HG02759 (cell line): Measurements from ENCODE around the gene LGALS9.

Source experiments
- ATAC-seq: cut with Tn5 transposase; IDR thresholded peaks from one replicate; pipeline ENCODE4 v1.9.1; 2021; ENCODE audit warnings: mild to moderate bottlenecking, moderate library complexity; ENCODE audit not compliant: unreplicated experiment

LGALS9 gene

GRCh38 chr17:27630607-27631410 lies at the start of gene LGALS9:
TSS of gene LGALS9 (plus strand) at chr17:27631188. CDS start at chr17:27631266, 78 bp downstream.
- ATAC-seq, result peak; percentile 66

- ATAC-seq, result no peak
These were observed 48.3 kb upstream of the LGALS9 start for GRCh38 chr17:27582696-27583095.

GRCh38 chr17:27585153-27585681 lies 45.8 kb upstream of the LGALS9 start:
- no peak for ATAC-seq

DNA sequence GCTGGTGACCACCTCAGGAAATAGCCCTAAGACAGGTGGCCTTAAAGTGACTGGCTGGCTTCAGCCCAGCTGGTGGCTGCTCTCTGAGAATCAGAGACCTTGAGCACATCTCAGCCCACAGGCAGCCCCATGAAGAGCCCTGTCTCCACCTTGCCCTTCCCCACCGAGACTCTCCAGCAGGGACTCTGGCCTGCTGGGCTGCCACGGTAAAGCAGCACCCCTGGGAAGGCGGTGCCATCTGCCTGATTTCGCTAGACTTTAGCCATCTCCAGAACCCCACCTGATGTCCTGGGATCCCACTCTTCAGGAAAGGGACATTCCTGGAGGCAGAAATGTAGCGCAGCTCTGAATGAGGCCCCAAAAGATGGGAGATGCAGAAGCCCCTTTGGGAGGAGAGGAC lies 45.2 kb upstream of the LGALS9 start:
- no peak for ATAC-seq

GRCh38 chr17:27586203-27586721 lies 44.7 kb upstream of the LGALS9 start:
- no peak for ATAC-seq

- no peak for ATAC-seq
These were observed 42.6 kb upstream of the LGALS9 start for GRCh38 chr17:27588354-27588753.

DNA sequence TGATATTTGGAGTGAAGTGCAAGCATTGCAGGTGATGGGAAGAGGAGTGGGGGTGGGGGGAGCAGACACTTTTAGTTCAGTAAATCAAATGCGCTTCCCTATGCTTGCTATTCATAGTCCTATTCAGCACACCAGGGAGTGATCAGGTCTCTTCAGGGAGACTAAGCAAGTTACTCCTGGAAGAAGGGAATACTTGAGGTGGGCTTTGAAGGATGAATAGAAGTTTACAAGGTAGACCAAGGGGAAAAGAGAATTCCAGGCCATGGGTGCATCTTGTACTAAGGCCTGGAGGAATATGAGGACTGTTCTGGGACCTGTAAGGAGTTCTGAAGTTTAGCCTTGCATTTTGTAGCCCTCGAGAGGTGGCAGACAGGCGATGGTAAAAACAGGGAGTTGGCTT lies 40.1 kb upstream of the LGALS9 start:
- no peak for ATAC-seq

GRCh38 chr17:27591986-27592385 lies 39.0 kb upstream of the LGALS9 start:
- ATAC-seq, result no peak

GRCh38 chr17:27593232-27593856 lies 37.6 kb upstream of the LGALS9 start:
- no peak for ATAC-seq

DNA sequence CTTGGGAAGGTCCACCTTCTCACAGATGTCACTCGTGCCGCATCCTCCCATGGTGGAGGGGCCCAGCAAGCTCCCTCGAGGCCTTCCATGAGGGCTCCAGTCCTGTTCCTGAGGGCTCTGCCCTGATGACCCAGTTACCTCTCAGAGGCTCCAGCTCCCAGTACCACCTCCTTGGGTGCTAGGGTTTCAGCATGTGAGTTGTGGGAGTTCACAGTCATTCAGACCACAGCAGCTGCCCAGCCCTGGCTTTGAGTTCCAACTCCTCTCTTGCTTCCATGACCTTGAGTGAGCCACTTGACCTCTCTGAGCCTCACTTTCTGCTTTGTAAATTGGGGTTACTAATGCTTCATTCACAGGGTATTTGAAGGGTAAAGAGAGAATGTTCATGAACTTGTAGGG lies 37.1 kb upstream of the LGALS9 start:
- ATAC-seq, result no peak

- no peak for ATAC-seq
These were observed 35.8 kb upstream of the LGALS9 start for GRCh38 chr17:27595208-27595607.

- no peak for ATAC-seq
These were observed 34.9 kb upstream of the LGALS9 start for GRCh38 chr17:27596096-27596495.

DNA sequence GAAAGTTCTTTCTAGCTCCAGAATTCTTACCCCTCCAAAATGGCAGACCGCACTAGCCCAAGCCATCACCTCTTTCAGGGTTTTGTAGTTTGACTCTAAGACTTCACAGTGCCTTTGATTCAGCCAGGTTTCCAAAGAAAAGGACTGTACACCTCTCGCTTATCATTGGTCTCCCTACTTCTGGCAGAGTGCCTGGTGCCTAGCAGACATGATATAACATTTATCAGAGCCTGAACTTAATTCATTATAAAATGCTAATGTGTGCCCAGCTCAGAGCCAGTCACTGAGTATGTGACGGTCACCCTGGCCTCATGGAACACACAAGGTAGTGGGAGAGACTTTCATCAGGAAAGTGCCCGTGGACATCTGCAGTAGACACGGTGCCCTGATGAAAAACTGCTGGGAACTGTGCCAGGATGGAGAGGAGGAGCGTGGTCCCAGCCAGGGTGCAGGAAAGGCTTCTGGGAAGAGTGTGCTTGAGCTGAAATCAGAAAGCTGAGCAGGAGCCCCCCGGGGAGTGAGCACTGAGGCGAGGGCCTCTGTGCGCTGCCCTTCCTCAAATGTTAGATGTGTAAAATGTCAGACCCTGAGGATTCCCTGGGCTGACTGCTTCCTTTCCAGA lies 34.3 kb upstream of the LGALS9 start:
- no peak for ATAC-seq

DNA sequence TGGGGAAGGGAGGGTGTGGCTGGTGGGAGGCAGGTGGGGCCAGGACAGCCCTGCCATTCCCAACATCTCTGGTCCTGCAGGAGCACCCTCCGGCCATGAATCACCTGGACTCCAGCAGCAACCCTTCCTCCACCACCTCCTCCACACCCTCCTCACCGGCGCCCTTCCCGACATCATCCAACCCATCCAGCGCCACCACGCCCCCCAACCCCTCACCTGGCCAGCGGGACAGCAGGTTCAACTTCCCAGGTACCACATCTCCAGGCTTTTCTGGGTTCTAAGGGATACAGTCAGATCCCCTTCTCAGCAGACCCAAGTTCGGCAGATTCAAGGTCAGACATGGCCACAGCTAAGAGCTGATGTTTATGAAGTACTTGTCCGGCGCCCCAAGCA lies 33.8 kb upstream of the LGALS9 start:
- ATAC-seq, result no peak

DNA sequence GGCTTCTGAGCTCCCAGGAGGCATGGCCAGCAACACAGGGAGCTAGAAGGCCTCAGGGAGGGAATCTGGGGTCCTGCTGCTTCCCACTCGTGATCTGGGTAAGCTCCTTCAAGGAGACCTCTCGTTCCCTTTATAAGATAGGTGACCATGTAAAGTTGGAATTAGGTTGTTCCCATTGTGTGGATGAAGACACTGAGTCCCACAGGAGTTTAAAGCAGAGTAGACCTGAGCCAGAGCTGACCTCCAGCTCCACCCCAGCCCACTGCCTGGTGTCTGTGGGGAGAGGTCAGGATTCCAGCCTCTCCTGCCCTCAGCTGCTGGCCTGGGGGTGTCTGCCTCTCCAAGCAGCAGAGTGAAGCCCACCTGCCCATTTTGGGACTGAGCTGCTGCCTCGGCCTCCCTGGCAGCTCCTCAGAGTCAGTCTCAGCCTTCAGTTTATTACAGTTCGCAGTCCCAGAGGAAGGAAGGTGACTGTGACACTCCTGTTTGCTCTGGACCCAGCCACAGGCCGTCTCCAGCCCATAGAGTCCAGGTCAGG lies 33.1 kb upstream of the LGALS9 start:
- ATAC-seq, result no peak

- no peak for ATAC-seq
These were observed 32.5 kb upstream of the LGALS9 start for GRCh38 chr17:27598337-27599050.

DNA sequence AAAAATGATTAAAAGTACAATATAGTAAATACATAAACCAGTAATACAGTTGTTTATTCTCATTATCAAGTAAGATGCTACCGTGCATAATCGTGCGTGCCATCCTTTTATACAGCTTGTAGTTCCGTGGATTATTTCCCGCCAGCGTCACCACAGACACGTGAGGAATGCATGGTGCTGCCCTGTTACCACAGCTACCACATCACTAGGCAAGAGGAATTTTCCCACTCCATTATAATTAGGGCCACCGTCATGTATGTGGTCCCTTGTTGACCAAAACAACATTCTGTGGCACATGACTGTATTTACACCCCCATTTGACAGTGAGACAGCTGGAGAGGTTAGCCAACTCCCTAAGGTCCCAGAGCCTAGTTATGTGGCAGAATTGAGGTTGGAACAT lies 30.5 kb upstream of the LGALS9 start:
- no peak for ATAC-seq

DNA sequence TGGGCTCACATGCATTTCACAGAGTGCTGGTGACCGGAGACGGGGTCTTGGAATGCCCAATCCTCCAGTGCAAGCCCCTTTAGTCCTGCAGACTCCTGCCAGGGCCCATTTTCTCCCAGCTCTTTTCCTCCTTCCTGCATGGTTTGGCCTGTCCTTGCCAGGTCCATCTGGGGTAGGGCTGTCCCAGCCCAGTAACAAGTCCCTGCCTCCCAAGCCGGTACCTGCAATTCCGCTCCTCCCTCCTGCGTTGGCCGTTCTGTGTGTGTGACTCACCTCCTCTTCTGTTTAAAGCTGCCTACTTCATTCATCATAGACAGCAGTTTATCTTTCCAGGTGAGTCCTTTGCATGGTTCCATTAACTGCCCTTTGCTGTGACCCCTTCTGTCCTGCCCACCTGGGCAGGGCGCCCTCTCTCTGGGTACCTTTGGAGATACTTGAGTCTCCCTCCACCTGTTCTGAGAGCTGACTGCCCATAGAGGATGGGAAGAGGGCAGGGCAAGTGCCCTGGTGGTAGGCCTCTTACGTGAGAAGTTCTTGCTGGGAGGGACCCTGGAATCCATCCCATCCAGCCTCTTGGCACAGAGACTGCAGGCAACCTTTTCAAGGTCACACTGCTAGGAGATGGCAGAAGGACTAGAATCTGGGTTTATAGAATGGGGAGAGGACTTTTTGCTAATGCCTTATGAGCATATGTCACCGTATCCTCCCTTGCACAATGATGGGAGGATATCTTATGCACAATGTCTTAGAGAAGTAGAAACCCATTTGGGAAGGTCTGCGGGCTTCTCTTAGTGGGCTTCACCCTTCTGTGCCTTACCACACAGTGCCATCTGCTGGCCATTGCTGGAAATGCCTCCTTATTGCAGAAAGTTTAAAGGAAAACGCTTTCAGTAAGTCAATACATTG lies 29.7 kb upstream of the LGALS9 start:
- no peak for ATAC-seq

GRCh38 chr17:27601975-27602302 lies 29.0 kb upstream of the LGALS9 start:
- ATAC-seq, result no peak
